Activated naive CD4-positive, alpha-beta T cell treated with anti-CD3 and anti-CD28 coated beads, Interleukin-2, amount 50 U/mL, for 16 hours (primary cell): Measurements from ENCODE around the gene NKX2-1.

Experiments
- DNase-seq: peaks from one replicate; pipeline ENCODE4 v3.0.0-alpha.2; 2020

NKX2-1 gene

DNA sequence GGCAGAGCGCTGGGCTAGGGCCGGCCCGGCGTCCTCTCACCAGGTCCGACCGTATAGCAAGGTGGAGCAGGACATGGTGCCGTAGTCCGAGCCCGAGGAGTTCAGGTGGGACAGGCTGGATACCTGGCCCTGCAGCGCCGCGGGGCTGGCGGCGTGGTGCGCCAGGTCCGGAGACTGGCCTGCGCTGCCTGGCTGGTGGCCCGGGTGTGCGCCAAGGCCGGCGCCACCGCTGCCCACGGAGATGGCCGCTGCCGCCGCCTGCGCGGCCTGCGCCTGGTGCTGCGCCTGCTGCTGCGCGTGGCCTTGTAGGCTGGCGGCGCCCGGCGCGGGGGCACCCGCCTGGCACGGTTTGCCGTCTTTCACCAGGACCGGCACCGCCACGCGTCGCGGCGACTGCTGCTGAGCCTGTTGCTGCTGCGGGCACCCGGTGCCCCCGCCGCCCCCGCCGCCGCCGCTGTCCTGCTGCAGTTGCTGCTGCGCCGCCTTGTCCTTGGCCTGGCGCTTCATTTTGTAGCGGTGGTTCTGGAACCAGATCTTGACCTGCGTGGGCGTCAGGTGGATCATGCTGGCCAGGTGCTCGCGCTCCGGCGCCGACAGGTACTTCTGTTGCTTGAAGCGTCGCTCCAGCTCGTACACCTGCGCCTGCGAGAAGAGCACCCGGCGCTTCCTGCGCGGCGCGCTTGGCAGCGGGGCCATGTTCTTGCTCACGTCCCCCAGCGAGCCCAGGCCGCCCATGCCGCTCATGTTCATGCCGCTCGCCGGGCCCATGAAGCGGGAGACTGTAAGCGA is 2.6 kb downstream of the NKX2-1 start:
- no peak for DNase-seq

DNA sequence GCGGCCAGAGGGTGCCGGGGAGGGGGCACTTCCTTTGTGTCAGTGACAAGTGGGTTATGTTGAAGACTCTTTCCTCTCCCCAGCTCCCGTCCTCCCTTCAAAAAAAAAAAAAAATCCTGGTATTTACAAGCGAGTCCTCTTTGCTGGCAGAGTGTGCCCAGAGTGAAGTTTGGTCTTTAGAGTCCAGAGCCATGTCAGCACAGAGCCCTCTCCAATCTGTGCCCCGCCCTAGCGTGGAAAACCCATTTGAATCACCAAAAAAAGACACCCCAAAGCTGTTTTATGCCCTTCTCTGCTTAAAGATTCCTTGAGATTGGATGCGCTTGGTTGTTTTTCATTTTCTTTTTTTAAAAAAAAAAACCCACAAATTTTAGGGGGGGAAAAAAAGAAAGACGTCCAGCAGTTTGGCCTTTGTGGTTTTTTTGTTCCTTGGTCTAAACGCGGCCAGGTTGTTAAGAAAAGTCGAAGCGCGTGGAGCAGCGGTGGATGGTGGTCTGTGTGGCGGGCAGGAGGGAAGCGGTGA is 3.3 kb downstream of the NKX2-1 start:
- no peak for DNase-seq

DNA sequence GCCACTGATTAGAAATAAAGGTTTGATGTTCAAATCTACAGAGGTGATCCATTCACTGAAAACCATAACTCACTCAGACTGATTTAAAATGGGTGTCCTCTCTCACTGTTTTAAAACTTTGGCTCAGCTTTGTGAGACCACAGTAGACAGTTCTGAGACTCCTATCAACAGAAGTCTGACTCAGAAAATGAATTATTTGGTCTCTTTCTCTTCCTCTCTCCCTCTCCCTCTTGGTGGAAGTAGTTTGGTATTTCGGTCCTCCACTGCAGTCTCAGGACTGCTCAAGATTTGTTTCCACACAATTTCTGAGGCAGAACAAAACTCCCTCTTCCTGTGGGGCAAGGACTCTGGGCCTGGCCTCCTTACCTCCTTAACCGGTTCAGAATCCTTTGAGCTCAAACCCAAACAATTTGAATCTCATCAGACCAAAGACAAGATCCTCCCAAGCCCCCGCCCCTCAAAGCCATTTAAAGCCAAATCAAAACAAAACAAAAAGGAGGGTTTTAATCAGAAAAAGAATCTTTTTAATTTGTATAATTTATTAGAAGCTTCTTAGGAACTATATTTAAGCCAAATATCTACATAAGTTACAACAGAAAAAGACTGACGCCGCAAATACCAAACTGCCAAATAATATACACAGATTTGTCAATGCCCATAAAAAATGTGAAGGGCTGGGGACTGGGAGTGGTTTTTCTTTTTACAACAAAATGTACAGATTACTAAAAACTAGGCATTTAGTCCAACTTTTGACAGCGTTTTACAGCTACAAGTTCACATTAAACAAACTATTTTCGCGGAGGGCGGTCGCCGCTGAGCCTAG is 3.9 kb downstream of the NKX2-1 start:
- DNase-seq: no peak

DNA sequence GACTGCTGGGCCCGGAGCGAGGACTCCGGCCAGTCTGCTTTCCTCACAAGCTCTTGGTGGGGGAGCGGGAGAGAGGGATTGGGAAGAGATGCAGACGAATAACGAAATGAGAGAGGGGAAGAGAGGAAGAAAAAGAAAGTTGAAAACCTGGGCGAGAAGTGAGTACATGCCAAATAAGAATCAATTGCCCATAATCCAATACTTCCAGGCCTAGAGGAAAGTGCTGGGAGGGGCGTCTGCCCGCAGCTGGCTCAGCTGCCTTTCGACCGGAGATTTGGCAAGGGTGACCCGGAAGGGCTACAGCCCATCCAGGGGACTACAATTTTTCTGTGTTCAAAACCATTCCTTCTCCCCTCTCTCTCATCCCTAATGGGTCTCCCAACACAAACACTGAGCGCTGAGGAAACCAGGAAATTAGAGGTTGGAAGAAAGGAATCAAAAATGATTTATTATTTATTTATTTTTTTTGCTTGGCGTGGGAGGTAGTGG is 4.9 kb downstream of the NKX2-1 start:
- DNase-seq: no peak

DNA sequence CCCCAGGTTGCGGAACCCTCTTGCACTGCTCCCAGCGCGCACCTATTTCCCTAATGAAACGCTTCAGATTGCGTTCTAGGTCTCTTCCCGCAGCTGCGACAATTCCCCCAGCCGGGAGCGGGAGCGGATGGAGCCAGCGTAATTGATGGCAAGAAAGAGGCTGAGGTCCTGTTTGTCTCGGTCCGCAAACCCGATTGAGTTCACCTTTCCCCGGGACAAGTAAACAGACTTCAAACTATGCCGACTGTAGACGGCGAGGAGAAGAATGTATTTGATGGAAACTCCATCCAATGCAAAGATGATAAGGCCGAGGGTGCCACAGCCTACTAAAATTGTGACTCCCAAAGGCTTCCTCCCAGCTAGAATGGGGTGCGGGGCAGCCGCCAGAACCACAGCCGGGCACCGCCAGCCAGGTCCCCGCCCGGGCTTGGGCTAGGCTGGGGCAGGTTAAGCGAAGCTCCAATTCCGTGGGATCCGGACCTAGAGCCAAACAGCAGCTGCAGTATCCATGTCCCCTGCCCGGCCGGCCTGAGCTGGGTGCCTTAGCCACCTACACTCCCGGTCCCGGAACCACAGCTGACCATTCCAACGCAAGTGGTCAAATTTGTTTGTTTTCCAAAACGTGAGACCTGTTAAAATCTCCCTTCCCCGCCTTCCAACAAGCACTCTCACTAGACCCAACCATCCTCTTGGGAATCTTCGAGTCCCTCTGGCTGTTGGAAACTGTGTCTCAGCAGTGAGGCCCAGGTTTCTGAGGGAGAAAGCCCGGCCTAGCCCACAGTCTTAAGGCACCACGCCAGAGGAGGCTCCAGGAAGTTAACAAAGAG is 5.5 kb downstream of the NKX2-1 start:
- DNase-seq: no peak

DNA sequence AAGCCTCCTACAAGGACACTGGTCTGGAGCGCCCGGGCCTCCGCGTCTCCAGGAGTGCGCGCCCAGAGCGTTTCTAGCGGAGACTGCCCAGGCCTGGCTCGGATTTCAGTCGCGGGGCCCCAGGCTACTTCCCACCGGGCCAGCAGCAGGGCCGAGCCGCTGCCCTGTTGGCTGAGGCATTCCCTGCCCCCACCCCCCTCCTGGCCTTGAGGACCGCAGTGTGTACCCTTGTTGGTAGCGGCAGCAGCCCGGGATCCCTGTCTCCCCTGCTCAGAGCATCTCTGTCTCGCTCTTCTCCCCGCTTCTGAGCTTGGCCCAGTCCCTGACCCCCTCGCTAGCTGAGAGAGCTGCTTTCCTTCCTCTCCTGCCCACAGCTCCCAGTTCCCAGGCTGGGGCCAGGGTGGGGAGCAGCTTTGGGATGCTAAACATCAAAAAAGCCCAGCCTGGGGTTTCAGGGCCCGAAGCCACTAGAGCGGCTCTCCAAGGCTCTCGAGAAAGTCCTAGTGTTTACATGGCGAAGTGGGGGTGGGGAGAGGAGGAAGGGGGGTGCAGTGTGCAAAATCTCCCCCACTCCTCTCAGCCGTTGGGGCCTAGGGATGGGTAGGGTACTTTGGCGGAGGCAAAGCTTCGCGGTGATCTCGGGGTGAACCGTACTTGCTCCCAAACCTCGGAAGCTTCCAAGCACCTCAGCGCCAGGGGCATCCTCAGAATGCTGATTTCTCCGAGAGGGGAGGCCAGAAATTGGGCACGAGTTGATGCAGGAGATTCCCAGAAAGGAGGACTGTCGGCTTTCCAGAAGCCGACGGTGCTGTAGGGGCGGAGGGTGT is 6.4 kb downstream of the NKX2-1 start:
- DNase-seq: no peak

DNA sequence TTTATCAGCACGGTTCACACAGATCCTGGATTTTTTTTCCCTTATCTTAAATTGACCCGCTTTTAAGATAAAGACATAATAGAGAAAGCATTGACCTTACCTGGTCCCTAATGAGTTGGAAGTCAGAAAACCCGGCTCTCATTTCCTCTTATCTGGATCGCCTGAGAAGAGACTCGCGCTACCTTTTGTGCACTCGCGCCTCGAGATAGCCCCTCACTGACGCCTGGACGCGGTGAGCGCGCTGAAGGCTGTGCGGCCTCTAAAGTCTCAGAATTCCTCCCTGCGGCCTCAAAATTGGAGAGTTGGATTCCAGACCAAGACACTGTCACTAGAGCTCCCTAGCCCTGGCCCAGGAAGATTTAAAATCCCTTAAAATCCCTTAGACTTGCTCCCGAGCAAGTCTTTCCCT is 7.0 kb downstream of the NKX2-1 start:
- DNase-seq: no peak

DNA sequence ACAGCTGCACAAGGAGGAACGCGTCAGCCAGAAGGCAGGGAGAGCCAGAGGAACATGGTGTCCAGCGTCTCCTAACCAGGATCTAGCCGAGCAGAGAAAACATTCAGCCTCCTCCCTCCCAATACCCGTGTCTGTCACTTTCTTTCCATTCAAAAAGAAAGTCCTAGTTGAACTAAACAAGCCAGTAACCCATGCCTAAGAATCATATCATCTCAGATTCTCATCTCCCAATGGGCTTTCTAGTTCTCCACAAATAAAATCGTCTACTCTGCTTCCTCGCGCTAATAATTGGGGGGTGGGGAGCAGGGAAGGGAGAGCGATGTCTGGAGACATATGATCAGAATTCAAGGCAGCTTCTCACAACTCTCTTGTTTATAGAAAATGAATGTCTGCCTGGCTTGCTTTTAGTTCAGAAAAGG is 7.4 kb downstream of the NKX2-1 start:
- DNase-seq: no peak

DNA sequence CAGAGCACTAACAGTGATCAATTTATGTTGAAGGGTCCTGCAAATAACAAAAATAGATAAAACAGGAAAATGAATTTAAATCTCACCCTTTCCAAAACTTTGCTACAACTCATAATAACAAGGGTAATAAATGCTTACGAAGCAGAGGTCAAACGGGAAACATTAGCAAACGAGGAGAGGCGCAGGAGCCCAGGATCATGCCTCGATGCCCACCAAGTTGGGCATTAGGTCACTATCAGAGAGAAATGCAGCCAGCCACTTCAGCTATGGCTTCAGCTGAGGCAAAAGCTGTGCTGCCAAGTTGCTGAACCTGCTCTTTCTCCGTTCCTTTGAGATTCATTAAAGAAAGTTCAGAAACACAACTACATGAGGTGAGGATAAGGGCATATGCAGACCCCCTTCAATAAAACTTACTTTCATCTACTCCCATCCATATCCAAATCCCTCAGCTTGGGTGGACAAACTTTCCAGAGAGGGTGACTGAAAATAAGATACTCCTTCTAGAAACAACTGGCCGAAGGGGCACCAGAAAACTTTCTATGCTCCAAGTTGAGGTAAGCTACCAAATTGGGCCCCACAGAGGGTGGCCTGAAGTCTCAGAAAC is 7.9 kb downstream of the NKX2-1 start:
- DNase-seq: no peak

DNA sequence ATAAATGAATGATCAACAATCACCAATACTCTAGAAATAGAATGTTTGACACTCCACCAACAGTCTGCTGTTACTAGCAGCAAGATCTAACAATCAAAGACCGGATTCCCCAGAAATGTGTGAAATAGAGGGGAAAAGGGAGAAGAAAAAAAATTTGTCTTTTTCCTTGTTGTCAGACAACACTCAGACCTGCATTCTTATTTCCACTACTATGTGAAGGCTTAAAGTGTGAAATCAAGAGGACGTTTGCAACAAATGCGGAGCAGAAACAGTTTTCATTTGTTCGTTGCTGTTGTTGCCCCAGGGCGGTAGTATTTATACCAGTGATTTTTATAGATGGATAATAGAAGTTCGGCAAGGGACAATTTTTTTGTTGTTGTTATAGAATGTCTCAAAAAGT is 9.2 kb downstream of the NKX2-1 start:
- DNase-seq: no peak

DNA sequence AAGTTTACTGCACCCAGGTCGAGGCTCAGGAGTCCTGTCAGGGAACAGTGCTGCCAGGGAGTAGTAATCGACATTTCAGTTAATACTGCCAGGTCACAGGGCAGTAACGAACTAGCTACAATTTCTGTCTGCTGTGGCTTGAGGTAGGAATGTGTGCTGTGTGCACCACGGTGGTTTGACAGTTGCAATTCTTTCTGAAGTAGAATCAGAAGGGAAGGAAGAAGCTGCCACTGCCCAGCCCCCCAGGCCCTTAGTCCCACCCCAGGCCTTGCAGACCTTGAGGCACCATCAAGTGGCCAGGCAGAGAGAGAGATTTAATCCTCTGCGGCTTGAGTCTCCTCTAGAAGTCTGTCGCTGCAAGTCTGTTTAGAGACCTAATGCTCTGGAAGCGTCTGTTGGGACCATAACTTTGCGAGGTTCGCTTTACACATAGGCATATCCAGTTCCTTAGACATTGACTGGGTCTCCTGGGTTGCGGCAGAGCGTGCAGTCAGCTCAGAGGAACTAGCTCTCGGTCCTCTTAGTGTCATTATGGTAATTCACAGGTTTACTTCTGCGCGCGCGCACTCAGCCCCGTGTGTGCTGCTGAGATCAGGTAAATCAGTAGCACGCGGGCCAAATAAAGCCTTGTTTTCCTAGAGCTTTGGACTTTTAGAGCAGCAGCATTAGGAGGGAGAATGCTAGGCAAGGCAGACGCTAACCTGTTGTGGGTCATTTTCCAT is 9.8 kb downstream of the NKX2-1 start:
- no peak for DNase-seq

DNA sequence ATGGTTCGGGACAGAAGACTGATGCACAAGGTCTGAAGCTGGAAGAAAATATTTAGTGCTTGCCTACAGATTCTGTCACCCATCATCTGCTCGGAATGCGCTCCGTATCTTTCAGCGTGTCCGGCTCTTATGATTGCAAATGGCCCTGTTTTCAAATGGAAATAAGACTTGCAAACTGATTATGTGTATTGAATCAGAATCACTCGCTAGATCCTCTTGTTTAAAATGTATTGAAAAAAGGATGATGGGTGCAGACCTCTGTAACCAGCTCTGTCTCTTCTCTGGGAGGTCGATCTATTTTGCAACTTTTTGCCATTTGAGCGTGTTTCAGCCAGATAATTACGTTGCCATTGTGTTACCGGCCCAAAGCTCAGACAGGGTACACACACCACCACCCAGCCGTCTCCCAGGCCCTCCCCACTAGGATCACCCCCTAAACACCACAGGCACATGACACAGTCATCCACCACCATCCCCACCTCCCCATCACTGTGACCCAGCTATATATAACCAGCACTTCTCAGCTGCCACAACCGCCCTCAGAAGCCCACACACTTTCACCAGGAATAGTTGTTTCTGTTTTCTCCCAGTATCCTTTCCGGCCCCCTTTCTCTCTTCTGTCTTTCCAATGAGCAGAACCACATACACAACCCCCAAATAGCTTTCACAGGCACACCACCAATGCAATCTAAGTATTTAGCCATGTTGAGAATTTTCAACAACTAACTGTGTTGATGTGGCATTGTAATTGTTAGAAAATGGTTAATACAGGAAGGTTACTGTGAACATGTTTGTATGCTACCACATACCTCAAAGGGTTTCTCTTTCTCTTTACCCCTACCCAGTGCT is 10.7 kb downstream of the NKX2-1 start:
- no peak for DNase-seq

DNA sequence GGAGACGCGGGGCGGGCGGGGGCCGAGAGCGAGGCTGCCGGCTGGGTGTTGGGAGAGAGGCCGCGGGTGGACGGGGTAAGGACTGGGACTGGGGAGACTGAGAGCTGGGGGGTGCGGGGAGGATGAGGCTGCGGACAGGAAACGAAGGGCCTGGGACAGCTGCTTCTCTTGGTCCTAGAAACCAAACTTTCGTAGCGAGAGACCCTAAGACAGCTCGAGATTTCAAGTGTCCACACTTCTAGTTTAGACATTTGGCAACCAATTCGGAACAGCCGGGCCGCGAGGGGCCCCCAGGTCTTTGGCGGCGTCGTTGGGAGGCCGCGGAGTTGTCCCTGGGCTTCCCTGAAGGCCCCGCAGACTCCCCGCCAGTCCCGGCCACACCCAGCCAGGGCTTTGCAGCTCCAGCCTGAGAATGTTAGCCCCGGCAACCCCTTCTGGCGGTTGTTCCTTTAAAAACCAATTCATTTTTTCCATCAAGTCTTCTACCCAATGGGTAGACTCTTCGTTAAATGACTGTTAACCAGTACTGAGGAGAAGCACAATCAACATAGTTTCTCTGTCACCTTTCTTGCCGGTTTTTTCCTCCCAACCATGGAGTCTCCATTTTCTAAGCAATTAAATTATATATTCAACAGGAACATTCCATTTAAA is 11.5 kb downstream of the NKX2-1 start:
- no peak for DNase-seq

DNA sequence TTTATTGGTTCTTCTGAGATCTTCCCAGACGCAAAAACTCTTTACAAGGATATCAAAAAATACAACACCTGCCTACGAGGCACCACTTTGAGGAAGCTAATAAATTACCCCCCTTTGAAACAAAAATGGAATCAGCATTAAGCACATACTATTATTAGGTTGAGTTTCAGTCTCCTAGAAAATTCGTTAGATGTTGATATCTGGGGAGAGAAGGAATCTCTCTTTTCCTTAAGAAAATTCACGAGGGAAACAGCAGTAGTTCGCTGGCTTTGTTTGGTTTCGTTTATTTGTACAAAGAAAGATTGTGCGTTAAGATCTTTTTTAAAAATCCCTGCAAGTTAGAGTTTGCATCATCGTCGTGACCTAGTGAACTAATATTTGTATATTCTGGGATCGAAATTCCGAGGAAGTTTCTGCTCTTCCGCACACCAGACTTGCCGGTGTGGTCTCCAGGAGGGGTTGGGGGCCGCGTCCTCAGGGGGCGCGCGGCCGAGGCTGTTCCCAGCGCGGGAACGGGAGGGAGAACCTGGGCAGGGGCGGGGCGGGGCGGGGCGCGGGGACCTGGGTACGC is 12.1 kb downstream of the NKX2-1 start:
- no peak for DNase-seq

DNA sequence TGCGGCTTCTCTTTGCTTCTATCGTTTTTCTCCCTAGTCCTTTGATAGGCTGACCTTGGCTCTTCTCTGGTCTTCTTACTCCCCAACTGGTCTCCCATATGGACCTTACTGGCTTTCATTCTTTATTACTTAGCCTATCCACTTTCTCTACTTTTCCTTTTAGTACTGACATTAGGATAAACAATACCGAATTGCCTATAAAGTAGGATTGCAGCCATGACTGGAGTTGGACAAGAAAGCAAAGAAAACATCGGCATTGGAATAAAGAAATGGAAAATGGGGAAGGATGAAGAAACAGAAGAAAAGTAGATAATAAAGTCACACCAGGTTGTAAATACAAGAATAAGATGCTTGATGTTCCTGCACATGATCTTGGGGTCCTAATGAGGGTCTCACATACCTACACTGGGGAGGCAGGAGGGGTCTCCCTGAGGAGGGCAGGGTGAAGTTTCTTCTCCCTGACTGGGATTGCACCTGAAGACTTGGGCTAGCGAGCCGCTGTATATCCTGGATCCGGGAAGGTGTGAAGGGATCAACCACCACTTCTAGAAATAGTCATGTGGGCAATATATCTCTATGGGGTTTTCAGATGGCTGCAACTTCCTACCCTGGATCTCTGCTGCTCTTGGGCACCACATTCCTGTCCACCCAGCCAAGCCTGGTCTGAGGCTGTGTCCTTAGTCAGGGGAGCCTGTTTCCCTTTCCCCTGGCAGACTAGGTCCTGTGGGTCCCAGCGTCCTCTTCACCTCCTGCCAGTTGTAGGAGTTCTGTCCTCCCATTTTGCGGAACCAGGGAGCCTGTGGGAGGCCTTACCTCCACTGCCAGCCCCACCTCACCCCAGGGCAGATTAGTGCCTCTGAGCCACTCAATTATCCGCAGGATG is 13.1 kb downstream of the NKX2-1 start:
- DNase-seq: no peak

DNA sequence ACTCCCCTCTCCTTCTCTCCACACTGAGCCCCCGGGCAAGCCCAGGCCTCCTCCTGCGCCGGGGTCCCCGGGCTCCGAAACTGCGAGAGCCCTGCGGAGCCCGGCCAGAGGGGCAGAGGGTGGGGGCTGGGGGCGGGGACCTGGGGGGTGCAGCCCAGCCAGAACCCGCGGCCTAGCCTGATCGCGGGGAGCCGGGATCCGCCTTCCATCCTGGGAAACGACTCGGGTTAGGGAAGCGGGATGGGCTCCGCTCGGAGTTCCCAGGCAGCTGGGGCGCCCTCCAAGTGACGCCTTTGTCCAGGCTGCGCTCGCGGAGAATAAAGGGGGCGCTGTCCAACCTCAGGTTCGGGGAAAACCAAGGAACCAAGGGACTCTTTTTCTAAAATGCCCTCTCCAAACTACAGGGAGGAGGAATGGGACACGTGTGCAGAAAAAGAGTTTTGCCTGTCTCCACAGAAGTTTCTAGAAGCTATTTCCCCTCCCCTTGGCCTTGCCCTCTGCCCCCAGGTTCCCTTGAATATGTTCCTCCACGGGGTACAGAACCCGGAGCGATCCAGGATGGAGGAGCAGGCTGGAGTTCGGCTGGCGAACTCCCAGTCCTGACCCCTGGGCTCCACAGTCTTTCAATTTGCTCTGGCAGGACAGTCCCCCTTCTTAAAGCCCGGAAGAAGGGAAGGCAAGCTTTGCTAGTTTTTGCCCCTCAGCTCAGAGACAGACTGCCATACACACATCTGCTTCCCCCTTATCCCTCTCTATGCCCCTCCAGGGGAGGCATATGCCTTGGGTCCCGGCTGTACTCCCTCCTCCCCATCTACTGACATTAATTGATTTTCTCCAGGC is 13.9 kb downstream of the NKX2-1 start:
- DNase-seq: no peak
